Psoas muscle (tissue), 8 donors: Measurements from ENCODE around the gene SYT14. TPM values are rescaled to one million over a fixed set of nuclear protein-coding genes. Genes with fewer than 3 reads are reported as not detected.

ENCODE experiments used
- ATAC-seq, 4 donors: fragments of 200-7000 bp; cut with Tn5 transposase; one replicate each; pipeline ENCODE4 v1.9.1; 2020; ENCODE audit warnings: moderate library complexity in 3 of 4, mild to moderate bottlenecking in 2 of 4
- DNase-seq, 2 donors: peaks; one replicate each; pipeline ENCODE4 v3.0.0-alpha.2; 2020
- H3K27ac ChIP-seq: fragments of 200-600 bp; one replicate; pipeline ENCODE4 v1.8.0; 2022
- H3K27me3 ChIP-seq, 3 donors: fragments of 200-600 bp in 1 of 3; one replicate each; pipeline versions ENCODE4 v1.6.1 to v1.8.0; 2013 to 2022; ENCODE audit warnings: low read length in 2 of 3, mild to moderate bottlenecking in 2 of 3, moderate library complexity in 1 of 3; ENCODE audit not compliant: insufficient read depth in 3 of 3
- H3K36me3 ChIP-seq, 2 donors: fragments of 200-600 bp in 1 of 2; one replicate each; pipeline versions ENCODE4 v1.6.1 to v1.8.0; 2013 to 2022; ENCODE audit warnings: low read depth in 1 of 2, mild to moderate bottlenecking in 1 of 2, moderate library complexity in 1 of 2; ENCODE audit not compliant: insufficient read depth in 1 of 2
- H3K4me1 ChIP-seq: fragments of 200-600 bp; one replicate; pipeline ENCODE4 v1.8.0; 2022
- H3K4me3 ChIP-seq: fragments of 200-600 bp; one replicate; pipeline ENCODE4 v1.8.0; 2022; ENCODE audit warnings: mild to moderate bottlenecking
- H3K9me3 ChIP-seq: fragments of 200-600 bp; one replicate; pipeline ENCODE4 v1.8.0; 2022
- WGBS, 3 donors: extraction: QIAGEN DNeasy Blood & Tissue Kit; methylation state at CpG; one replicate each; pipeline versions ENCODE4 v1.1.6 to v1.1.7; 2013; 5-methylcytosine and 5-hydroxymethylcytosine counted together
- intact Hi-C, 2 donors: fragments of 100-400 bp; cut with DNase I; formaldehyde crosslinking; loops; one replicate each; pipeline versions ENCODE4 v1.11.0 to v1.14.2; 2022
- polyA plus RNA-seq, 3 donors: library from polyadenylated mRNA; stranded (reverse); fragments of 200-250 nt; gene quantifications; one replicate each; pipeline ENCODE4 v1.2.3, GENCODE V29; 2013
- total RNA-seq, 4 donors: library from RNA; stranded (reverse); fragmentation: NEBNext Ultra II Directional in 2 of 4; extraction: Animal tissue kit (Norgen Biotek cat#: 25700) in 2 of 4; gene quantifications; one replicate each; pipeline versions ENCODE4 v1.2.1 to v1.2.4, GENCODE V29; 2021 to 2023
- TF ChIP-seq, protein P1 (sequence below): fragments of 200-600 bp; IDR thresholded peaks from one replicate; pipeline ENCODE4 v1.8.0; 2022; ENCODE audit warnings: antibody characterized with exemption
- donor health status: healthy with polysubstance abuse.
- donor health status: DM: no; HTN: no; CAD: no; lungs with moderate emphysema.
- donor health status: Bipolar disorder and iron deficiency.
- donor health status: healthy.
- donor health status: DM: yes; HTN: yes; CAD: no.
- donor health status: DM: no; HTN: no; CAD: no.
- donor health status: DM: no; HTN: no; CAD: no.
- donor health status: DM: yes; HTN: yes; CAD: no.

Gene SYT14
- total and polyA plus RNA-seq, 7 donors, result under 0.01 to 0.18 (median 0.04) TPM; not detected in 3

- no peaks in the 10 kb centered on the region for H3K4me1 ChIP-seq
- TF ChIP-seq, protein P1, sequence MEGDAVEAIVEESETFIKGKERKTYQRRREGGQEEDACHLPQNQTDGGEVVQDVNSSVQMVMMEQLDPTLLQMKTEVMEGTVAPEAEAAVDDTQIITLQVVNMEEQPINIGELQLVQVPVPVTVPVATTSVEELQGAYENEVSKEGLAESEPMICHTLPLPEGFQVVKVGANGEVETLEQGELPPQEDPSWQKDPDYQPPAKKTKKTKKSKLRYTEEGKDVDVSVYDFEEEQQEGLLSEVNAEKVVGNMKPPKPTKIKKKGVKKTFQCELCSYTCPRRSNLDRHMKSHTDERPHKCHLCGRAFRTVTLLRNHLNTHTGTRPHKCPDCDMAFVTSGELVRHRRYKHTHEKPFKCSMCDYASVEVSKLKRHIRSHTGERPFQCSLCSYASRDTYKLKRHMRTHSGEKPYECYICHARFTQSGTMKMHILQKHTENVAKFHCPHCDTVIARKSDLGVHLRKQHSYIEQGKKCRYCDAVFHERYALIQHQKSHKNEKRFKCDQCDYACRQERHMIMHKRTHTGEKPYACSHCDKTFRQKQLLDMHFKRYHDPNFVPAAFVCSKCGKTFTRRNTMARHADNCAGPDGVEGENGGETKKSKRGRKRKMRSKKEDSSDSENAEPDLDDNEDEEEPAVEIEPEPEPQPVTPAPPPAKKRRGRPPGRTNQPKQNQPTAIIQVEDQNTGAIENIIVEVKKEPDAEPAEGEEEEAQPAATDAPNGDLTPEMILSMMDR, result no peak
- no peak overlapping the region for H3K4me3 ChIP-seq
- H3K27me3 ChIP-seq, result peaks cover 0 to 4% (median 0%) of the 10 kb centered on the region in 3 donors
- 62 to 66% (median 66%) methylated on average over 2 of the region's 2 CpGs for WGBS, 3 donors
- intact Hi-C loops, result no loop called here
- DNase-seq, result no peak
- H3K27ac ChIP-seq, result no peak overlapping the region
- H3K36me3 ChIP-seq, result no peaks in the 10 kb centered on the region
- no peak for ATAC-seq
- no peaks in the 10 kb centered on the region for H3K9me3 ChIP-seq
These were observed 191.7 kb downstream of the SYT14 start for GRCh38 chr1:210129759-210130158.

DNA sequence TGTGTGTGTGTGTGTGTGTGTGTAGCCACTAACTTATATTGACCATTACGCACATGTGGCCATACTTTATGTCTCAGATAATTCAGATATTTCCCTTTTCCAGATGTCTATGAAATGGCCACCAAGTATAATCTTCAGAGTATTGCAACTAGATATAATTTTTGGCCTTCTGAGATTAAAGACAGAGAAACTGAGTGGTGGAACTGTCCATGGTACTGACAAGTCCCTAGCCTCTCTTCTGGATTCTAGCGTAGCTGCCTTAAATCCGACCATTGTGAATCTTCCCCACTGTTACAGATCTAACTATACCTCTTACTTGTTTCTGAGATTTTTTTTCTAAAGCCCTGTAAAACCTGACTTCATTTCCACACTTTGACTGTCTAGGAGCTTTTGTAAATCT, 194.6 kb downstream of the SYT14 start:
- TF ChIP-seq, protein P1, result no peak
- Histone ChIP-seq H3K27ac (no peak overlapping the region), H3K4me1 (no peaks in the 10 kb centered on the region), H3K27me3 (peaks cover 0 to 4% (median 0%) of the 10 kb centered on the region in 3 donors), H3K9me3 (no peaks in the 10 kb centered on the region), H3K36me3 (no peaks in the 10 kb centered on the region), H3K4me3 (no peak overlapping the region)
- intact Hi-C loops, result no loop called here
- DNase-seq (no peak), ATAC-seq (no peak)
- WGBS, 3 donors, result 42 to 48% (median 43%) methylated on average over 3 of the region's 3 CpGs

DNA sequence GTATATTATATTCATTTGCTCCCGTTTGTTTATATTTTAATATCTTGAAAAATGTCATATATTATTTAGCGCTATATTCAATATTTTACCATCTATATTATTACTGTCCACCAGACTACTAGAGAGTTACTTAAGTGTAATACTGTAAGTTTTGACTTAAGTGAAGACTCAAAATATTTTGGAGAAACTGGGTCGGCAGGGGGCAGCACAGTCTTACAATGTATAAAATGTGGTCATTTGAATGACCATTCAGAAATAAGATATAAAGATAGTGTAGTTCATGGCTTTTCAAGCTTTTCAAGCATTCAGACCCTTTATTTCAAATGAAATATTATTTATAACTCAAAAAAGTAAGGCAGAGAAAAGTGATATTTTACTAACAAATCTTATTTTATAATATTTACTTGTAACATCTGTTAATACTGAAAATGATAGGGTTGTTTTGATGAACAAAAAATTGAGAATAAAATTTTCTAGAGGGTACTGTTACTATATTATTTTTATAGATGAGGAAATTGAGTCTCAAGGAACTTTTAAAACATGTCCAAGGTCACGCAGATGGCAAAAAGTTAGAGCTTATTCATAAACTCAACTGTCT, 205.5 kb downstream of the SYT14 start:
- WGBS, 3 donors, result 34 to 38% (median 35%) methylated on average over 4 of the region's 4 CpGs
- H3K36me3 ChIP-seq, result no peaks in the 10 kb centered on the region
- no peak overlapping the region for H3K4me3 ChIP-seq
- H3K27ac ChIP-seq, result no peak overlapping the region
- DNase-seq (peak; percentile 69 to 71), ATAC-seq (no peak)
- TF ChIP-seq, protein P1, result peak; percentile 67
- H3K27me3 ChIP-seq, result peaks cover 0 to 2% (median 0%) of the 10 kb centered on the region in 3 donors
- no peaks in the 10 kb centered on the region for H3K9me3 ChIP-seq
- intact Hi-C loops, result loop anchor here (1.0 to 5.0 kb wide), 3 partner anchors 169 to 259 kb away; no protein-coding TSS in a partner anchor
- no peaks in the 10 kb centered on the region for H3K4me1 ChIP-seq

DNA sequence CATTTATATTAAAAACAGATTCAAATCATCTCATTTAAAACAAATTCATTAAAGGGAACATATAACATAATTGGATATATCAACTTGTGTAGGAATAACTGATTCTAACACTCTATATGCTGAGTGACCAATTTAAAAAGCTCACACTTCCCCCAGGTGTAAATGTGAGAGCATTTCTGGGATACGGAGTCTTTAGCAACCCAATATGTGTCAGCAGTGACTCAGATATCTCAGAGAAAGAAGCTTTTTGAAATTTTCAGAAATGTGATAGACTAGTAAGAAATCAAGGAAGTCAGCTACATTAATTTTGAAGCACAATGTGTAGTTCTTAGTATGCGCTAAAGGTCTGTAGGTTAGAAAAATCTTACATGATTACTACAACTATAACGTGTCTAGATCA, 206.7 kb downstream of the SYT14 start:
- Histone ChIP-seq H3K4me1 (no peaks in the 10 kb centered on the region), H3K36me3 (no peaks in the 10 kb centered on the region), H3K27ac (no peak overlapping the region), H3K27me3 (peaks cover 0 to 2% (median 0%) of the 10 kb centered on the region in 3 donors), H3K4me3 (no peak overlapping the region), H3K9me3 (no peaks in the 10 kb centered on the region)
- TF ChIP-seq, protein P1, result no peak
- intact Hi-C loops, result loop anchor here (5.0 kb wide), 2 partner anchors 168 to 258 kb away; no protein-coding TSS in a partner anchor
- DNase-seq, result no peak
- no peak for ATAC-seq
- WGBS, 3 donors, result 83 to 92% (median 88%) methylated on average over 3 of the region's 3 CpGs
